ENCODE measurements around the gene TAF15. TPM values are rescaled to one million over a fixed set of nuclear protein-coding genes. Genes with fewer than 3 reads are reported as not detected.

Gene TAF15
- total RNA-seq, 2 donors from 2014 or later, result 310 to 312 TPM

GRCh38 chr17:35812456-35812855 is 3.2 kb downstream of the TAF15 start:
- DNase-seq (no peak), ATAC-seq (replicated peaks in 1 of 2) (no peak)
- H3K36me3 Mint-ChIP-seq (ENCODE audit: insufficient read depth in 2 of 2), result peaks cover 6 to 23% of the 10 kb centered on the region in 2 donors
- H3K9me3 Mint-ChIP-seq, result no peaks in the 10 kb centered on the region
- H3K27me3 Mint-ChIP-seq (ENCODE audit: low read depth), result no peaks in the 10 kb centered on the region
- peaks cover 78% of the 10 kb centered on the region for H3K4me1 Mint-ChIP-seq (ENCODE audit: low read depth)
- H3K4me3 Mint-ChIP-seq, result no peak overlapping the region
- no peak overlapping the region for H3K27ac Mint-ChIP-seq

GRCh38 chr17:35816723-35817122 is 7.4 kb downstream of the TAF15 start:
- DNase-seq (no peak), ATAC-seq (replicated peaks in 1 of 2) (no peak)
- Mint-ChIP-seq H3K4me3 (no peak overlapping the region), H3K36me3 (ENCODE audit: insufficient read depth in 2 of 2) (peaks cover 5 to 33% of the 10 kb centered on the region in 2 donors), H3K27me3 (ENCODE audit: low read depth) (no peaks in the 10 kb centered on the region), H3K27ac (no peak overlapping the region), H3K9me3 (no peaks in the 10 kb centered on the region), H3K4me1 (ENCODE audit: low read depth) (peaks cover 66% of the 10 kb centered on the region)

- peaks cover 61% of the 10 kb centered on the region for H3K4me1 Mint-ChIP-seq (ENCODE audit: low read depth)
- DNase-seq, result no peak
- H3K4me3 Mint-ChIP-seq, result no peak overlapping the region
- ATAC-seq (replicated peaks in 1 of 2), result no peak
- H3K27ac Mint-ChIP-seq, result no peak overlapping the region
- H3K27me3 Mint-ChIP-seq (ENCODE audit: low read depth), result no peaks in the 10 kb centered on the region
- H3K9me3 Mint-ChIP-seq, result no peaks in the 10 kb centered on the region
- peaks cover 5 to 34% of the 10 kb centered on the region in 2 donors for H3K36me3 Mint-ChIP-seq (ENCODE audit: insufficient read depth in 2 of 2)
Measured at GRCh38 chr17:35817196-35817595, 7.9 kb downstream of the TAF15 start.

DNA sequence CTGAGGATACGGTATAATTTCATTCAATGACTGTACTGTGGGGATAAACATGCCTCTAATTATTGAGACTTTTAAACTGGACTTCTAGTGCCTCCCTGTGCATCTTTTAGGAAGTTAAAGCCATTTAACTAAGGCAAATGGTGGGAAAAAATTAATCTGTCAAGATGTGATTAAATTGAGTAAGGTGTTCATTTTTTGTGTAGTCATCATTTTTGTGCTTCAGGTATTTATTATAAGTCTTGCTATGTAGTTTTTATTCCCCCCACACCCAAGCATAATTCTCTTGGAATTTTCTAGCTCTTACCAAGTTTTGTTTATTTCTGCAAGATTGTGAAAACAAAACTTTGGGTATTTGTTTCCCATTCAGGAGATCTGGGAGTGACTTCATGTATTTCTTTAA is 10.2 kb downstream of the TAF15 start:
- H3K4me3 Mint-ChIP-seq, result no peak overlapping the region
- H3K36me3 Mint-ChIP-seq (ENCODE audit: insufficient read depth in 2 of 2), result peaks cover 4 to 40% of the 10 kb centered on the region in 2 donors
- H3K27me3 Mint-ChIP-seq (ENCODE audit: low read depth), result no peaks in the 10 kb centered on the region
- peak overlapping the region; percentile 33 for H3K27ac Mint-ChIP-seq
- no peaks in the 10 kb centered on the region for H3K9me3 Mint-ChIP-seq
- ATAC-seq (replicated peaks in 1 of 2) (no peak), DNase-seq (no peak)
- peaks cover 42% of the 10 kb centered on the region for H3K4me1 Mint-ChIP-seq (ENCODE audit: low read depth)

DNA sequence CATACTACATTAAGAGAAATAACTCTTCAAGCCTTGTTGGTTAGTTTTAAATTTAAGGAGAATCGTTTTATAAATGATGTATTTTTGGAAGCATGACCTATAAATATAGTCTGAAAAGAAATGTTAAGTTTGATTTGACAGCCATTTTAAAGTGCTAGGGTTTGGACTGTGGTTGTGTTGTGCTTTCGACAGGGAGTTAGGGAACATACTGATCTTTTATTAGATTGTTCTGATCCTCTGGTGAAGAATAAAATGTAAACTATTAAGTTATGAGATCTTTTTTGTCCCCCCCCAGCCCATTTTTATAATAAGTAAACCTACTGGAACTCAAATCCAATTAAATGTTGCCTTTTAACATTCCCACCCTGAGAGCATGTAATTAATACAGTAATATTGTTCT is 12.0 kb downstream of the TAF15 start:
- Mint-ChIP-seq H3K9me3 (no peaks in the 10 kb centered on the region), H3K27me3 (ENCODE audit: low read depth) (no peaks in the 10 kb centered on the region), H3K4me1 (ENCODE audit: low read depth) (peaks cover 24% of the 10 kb centered on the region), H3K27ac (peak overlapping the region; percentile 13), H3K36me3 (ENCODE audit: insufficient read depth in 2 of 2) (peaks cover 4 to 56% of the 10 kb centered on the region in 2 donors), H3K4me3 (no peak overlapping the region)
- no peak for DNase-seq
- no peak for ATAC-seq (replicated peaks in 1 of 2)

DNA sequence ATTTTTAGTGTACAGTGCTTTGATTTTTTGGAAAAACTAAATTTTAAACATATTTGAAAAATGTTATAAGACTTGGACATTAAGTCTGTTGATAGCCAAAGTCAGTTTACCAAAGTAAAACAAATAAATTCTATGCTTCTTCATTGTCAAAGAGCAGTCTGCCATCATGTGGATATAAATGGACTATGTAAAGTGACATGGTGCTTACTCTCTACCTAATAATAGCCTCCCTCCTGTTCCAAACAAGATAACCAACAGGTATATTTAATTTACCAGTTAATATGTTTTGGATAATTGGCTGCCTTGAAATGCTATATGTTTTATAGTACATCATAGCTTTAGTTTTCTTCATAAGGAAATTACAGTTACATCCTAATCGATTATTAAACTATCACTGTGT is 15.9 kb downstream of the TAF15 start:
- ATAC-seq (replicated peaks in 1 of 2), result no peak
- no peaks in the 10 kb centered on the region for H3K9me3 Mint-ChIP-seq
- peaks cover 5 to 57% of the 10 kb centered on the region in 2 donors for H3K36me3 Mint-ChIP-seq (ENCODE audit: insufficient read depth in 2 of 2)
- H3K4me1 Mint-ChIP-seq (ENCODE audit: low read depth), result no peaks in the 10 kb centered on the region
- H3K27me3 Mint-ChIP-seq (ENCODE audit: low read depth), result no peaks in the 10 kb centered on the region
- peak overlapping the region; percentile 44 for H3K27ac Mint-ChIP-seq
- H3K4me3 Mint-ChIP-seq, result no peak overlapping the region
- no peak for DNase-seq

GRCh38 chr17:35841101-35841500 is 31.8 kb downstream of the TAF15 start:
- Mint-ChIP-seq H3K27ac (peak overlapping the region; percentile 61), H3K36me3 (ENCODE audit: insufficient read depth in 2 of 2) (peaks cover 19 to 49% of the 10 kb centered on the region in 2 donors), H3K4me1 (ENCODE audit: low read depth) (no peaks in the 10 kb centered on the region), H3K9me3 (no peaks in the 10 kb centered on the region), H3K4me3 (no peak overlapping the region), H3K27me3 (ENCODE audit: low read depth) (no peaks in the 10 kb centered on the region)
- ATAC-seq (replicated peaks in 1 of 2) (no peak), DNase-seq (no peak)

- Mint-ChIP-seq H3K36me3 (ENCODE audit: insufficient read depth in 2 of 2) (peaks cover 16 to 45% of the 10 kb centered on the region in 2 donors), H3K27ac (no peak overlapping the region), H3K9me3 (no peaks in the 10 kb centered on the region), H3K4me3 (no peak overlapping the region), H3K27me3 (ENCODE audit: low read depth) (no peaks in the 10 kb centered on the region), H3K4me1 (ENCODE audit: low read depth) (no peaks in the 10 kb centered on the region)
- DNase-seq (no peak), ATAC-seq (replicated peaks in 1 of 2) (no peak)
Measured at GRCh38 chr17:35841505-35841904, 32.2 kb downstream of the TAF15 start.

GRCh38 chr17:35842239-35842638 is 33.0 kb downstream of the TAF15 start:
- no peaks in the 10 kb centered on the region for H3K9me3 Mint-ChIP-seq
- H3K27ac Mint-ChIP-seq, result peak overlapping the region; percentile 32
- H3K36me3 Mint-ChIP-seq (ENCODE audit: insufficient read depth in 2 of 2), result peaks cover 15 to 41% of the 10 kb centered on the region in 2 donors
- no peaks in the 10 kb centered on the region for H3K4me1 Mint-ChIP-seq (ENCODE audit: low read depth)
- no peak overlapping the region for H3K4me3 Mint-ChIP-seq
- H3K27me3 Mint-ChIP-seq (ENCODE audit: low read depth), result no peaks in the 10 kb centered on the region
- ATAC-seq (replicated peaks in 1 of 2) (no peak), DNase-seq (no peak)

GRCh38 chr17:35843698-35844097 is 34.4 kb downstream of the TAF15 start:
- H3K4me1 Mint-ChIP-seq (ENCODE audit: low read depth), result no peaks in the 10 kb centered on the region
- no peak overlapping the region for H3K4me3 Mint-ChIP-seq
- H3K27ac Mint-ChIP-seq, result peak overlapping the region; percentile 24
- DNase-seq (no peak), ATAC-seq (replicated peaks in 1 of 2) (no peak)
- H3K27me3 Mint-ChIP-seq (ENCODE audit: low read depth), result no peaks in the 10 kb centered on the region
- H3K36me3 Mint-ChIP-seq (ENCODE audit: insufficient read depth in 2 of 2), result peaks cover 15 to 44% of the 10 kb centered on the region in 2 donors
- H3K9me3 Mint-ChIP-seq, result no peaks in the 10 kb centered on the region

DNA sequence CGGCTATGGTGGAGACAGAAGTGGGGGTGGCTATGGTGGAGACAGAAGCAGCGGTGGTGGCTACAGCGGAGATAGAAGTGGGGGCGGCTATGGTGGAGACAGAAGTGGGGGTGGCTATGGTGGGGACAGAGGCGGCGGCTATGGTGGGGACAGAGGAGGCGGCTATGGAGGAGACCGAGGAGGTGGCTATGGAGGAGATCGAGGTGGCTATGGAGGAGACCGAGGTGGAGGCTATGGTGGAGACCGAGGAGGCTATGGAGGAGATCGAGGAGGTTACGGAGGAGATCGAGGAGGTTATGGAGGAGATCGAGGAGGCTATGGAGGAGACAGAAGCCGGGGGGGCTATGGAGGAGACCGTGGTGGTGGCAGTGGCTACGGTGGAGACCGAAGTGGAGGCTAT is 35.3 kb downstream of the TAF15 start:
- Mint-ChIP-seq H3K27ac (no peak overlapping the region), H3K36me3 (ENCODE audit: insufficient read depth in 2 of 2) (peaks cover 15 to 44% of the 10 kb centered on the region in 2 donors), H3K27me3 (ENCODE audit: low read depth) (no peaks in the 10 kb centered on the region), H3K4me3 (no peak overlapping the region), H3K4me1 (ENCODE audit: low read depth) (peaks cover 2% of the 10 kb centered on the region), H3K9me3 (no peaks in the 10 kb centered on the region)
- DNase-seq (no peak), ATAC-seq (replicated peaks in 1 of 2) (no peak)

DNA sequence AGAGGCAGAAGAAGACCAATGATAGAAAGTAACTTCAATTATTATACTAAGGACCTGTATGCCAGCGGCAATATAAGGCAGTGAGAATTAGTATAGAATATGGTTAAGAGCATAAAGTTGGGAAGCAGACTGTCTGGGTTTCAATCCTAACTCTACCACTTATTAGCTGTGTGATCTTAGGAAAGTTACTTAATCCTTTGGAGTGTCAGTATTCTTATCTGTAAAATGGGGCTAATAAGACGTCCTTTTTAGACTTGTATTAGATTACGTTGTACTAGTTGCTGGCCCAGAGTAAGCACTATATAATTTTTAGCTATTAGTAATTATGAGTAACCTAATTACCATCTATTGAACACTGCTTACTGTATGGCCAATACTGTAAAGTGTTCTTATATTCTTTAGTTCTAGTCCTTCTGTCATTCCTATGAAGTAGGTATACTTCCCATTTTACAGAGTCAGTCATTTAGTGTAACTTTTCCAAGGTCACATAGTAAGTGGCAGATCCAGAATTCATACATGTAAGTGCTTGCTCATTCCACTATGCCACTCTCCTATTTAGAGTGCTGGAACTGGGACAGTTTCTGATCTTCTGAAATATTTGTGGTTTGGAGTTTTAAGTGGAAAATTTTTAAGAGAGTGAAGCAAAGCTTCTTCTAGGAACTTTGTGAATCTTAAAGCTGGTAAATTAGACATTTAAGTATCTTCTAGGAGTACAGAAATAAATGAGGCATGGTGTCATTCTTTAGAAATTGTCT is 36.9 kb downstream of the TAF15 start:
- no peak for ATAC-seq (replicated peaks in 1 of 2)
- no peaks in the 10 kb centered on the region for H3K27me3 Mint-ChIP-seq (ENCODE audit: low read depth)

DNA sequence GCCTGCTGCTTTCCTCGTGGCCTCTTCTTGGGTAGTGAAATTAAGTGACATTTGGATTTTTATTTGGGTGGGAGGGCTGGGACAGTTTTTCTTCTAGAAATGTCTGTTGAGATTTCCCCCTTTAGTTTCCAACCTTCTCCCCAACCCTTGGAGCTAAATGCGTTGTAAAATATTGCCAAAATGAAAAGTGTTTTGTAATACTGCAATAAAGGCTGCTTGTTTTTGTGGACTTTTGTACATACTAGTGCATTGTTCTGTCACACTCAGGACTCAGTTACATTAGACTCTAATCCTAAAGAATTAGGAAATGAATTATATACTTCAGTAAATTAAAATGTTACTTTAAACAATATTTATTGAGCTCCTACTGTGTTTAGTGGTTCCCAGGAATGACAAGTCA is 37.7 kb downstream of the TAF15 start:
- Mint-ChIP-seq H3K9me3 (no peaks in the 10 kb centered on the region), H3K27ac (no peak overlapping the region), H3K36me3 (ENCODE audit: insufficient read depth in 2 of 2) (peaks cover 14 to 38% of the 10 kb centered on the region in 2 donors), H3K4me3 (no peak overlapping the region), H3K4me1 (ENCODE audit: low read depth) (peaks cover 5% of the 10 kb centered on the region), H3K27me3 (ENCODE audit: low read depth) (no peaks in the 10 kb centered on the region)
- no peak for DNase-seq
- no peak for ATAC-seq (replicated peaks in 1 of 2)

More for the DNA sequence above, 36.9 kb downstream of the TAF15 start:
- H3K4me1 Mint-ChIP-seq (ENCODE audit: low read depth), result peaks cover 5% of the 10 kb centered on the region
- no peak for DNase-seq
- peaks cover 13 to 37% of the 10 kb centered on the region in 2 donors for H3K36me3 Mint-ChIP-seq (ENCODE audit: insufficient read depth in 2 of 2)
- H3K4me3 Mint-ChIP-seq, result no peak overlapping the region
- no peaks in the 10 kb centered on the region for H3K9me3 Mint-ChIP-seq
- H3K27ac Mint-ChIP-seq, result peak overlapping the region; percentile 29

Data from activated T-cell treated with anti-CD3 and anti-CD28 coated beads, Interleukin-2, amount 50 U/mL, for 72 hours (primary cell).